Left ventricle myocardium superior (tissue), 1 donor: ENCODE measurements around the gene ZNF680. TPM values are rescaled to one million over a fixed set of nuclear protein-coding genes. Genes with fewer than 3 reads are reported as not detected.
"Not testable (repeated sequence)": the region's sequence is repeated elsewhere in the genome, so short reads cannot be mapped to it uniquely, and the experiment has no call there.

Experiments
- ATAC-seq: fragments of 200-7000 bp; cut with Tn5 transposase; one replicate; pipeline ENCODE4 v1.9.1; 2020; ENCODE audit warnings: mild to moderate bottlenecking, moderate library complexity
- DNase-seq: peaks from one replicate; pipeline ENCODE4 v3.0.0-alpha.2; 2020
- intact Hi-C: fragments of 100-400 bp; cut with micrococcal nuclease; formaldehyde crosslinking; loops from one replicate; pipeline ENCODE4 v1.11.0; 2022
- long read RNA-seq: library from polyadenylated mRNA; unstranded; transcript quantifications from one replicate; pipeline ENCODE4 v2.0.0, GENCODE V29; 2021
- total RNA-seq: library from RNA; stranded (reverse); fragmentation: NEBNext Ultra II Directional; extraction: Animal tissue kit (Norgen Biotek cat#: 25700); gene quantifications from one replicate; pipeline ENCODE4 v1.2.1, GENCODE V29; 2021
- donor health status: DM: no; HTN: yes; CAD: no; lungs with severe emphysema.

The ZNF680 gene
- total RNA-seq: 21.8 TPM
- long read RNA-seq, transcript ZNF680-201 (4 exons, 3,022 nt): major isoform, 19 of 53 reads
- long read RNA-seq, transcript ZNF680-202 (4 exons, 2,159 nt): minor isoform, 11 of 53 reads
- long read RNA-seq, partial matches to known transcripts: 12 of 53 reads
- long read RNA-seq, other reads (novel, unspliced or antisense): 9 of 53 reads

DNA sequence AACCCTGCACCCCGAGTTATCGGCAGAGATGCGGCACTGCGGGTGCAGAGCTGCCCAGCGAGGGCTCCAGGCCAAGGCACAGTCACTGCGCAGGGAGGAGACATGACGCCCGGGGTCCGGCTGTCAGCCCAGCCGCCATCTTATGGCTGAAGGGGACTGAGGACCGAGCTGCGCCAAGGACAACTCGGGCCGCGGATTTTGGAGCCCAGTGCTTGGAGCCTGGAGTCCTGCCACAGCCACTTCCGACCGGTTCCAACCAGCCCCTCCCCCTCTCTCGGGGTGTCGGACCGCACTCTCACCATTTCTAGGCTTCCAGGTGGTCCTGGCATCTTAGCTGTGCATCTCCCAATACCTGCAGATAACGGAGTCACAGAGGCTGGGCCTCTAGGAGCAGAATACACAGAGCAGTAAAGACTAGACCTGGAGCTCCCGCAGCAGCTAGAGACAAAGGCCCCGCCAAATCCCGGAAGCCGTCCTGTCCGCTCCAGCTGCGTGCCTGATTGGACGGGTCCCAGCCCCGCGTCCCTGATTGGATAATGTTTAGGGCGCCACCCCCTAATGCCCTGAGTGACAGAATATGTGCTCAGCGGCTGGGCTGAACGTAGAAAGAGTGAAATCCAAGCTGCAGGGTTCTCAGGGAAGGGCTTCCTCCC is at the start of gene ZNF680:
TSS of gene ZNF680 (minus strand) at position 446 of the 653 bp plus-strand sequence. CDS start at position 329, 117 bp downstream.
- intact Hi-C loops: no loop called here
- ATAC-seq (peak; percentile 96), DNase-seq (peak; percentile 96)

DNA sequence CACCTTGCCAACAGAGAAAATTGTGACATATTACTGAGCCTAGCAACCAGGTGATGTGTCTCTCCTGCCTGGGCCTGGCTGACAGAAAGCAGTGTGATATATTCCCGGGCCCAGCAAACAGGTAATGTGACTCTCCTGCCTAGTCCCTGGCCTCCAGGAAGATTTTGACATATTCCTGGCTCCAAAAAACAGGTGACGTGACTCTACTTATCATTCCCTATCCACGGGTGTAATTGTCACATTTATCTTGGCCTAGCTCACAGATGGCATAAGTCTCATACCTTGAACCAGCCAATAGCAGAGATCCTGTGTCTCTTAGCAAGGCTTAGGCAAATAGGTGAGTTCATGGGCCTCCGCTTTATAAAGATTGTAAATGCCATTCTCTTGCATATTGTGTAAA is 49.6 kb upstream of the ZNF680 start:
- DNase-seq (no peak), ATAC-seq (no peak)
- intact Hi-C loops: no loop called here

DNA sequence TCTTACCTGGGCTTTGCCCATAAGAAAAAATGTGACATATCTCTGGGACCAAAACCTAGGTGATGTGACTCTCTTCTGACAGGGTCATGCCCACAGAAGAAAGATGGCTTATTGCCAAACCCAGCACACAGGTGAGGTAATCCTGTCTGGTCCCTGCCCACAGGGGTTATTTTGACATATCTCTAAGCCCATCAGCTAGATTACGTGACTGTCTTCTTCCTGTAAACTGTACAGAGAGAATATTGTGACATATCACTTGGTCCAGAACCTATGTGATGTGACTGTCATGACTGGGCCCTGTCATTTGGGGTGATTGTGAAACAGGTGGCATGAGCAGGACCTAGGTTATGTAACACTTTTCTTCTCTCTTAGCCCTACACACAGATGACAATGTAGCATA is 48.8 kb upstream of the ZNF680 start:
- ATAC-seq (no peak), DNase-seq (no peak)
- intact Hi-C loops: no loop called here

- intact Hi-C loops: no loop called here
- ATAC-seq: no peak
- no peak for DNase-seq
Measured at GRCh38 chr7:64610997-64611396, 48.1 kb upstream of the ZNF680 start.

DNA sequence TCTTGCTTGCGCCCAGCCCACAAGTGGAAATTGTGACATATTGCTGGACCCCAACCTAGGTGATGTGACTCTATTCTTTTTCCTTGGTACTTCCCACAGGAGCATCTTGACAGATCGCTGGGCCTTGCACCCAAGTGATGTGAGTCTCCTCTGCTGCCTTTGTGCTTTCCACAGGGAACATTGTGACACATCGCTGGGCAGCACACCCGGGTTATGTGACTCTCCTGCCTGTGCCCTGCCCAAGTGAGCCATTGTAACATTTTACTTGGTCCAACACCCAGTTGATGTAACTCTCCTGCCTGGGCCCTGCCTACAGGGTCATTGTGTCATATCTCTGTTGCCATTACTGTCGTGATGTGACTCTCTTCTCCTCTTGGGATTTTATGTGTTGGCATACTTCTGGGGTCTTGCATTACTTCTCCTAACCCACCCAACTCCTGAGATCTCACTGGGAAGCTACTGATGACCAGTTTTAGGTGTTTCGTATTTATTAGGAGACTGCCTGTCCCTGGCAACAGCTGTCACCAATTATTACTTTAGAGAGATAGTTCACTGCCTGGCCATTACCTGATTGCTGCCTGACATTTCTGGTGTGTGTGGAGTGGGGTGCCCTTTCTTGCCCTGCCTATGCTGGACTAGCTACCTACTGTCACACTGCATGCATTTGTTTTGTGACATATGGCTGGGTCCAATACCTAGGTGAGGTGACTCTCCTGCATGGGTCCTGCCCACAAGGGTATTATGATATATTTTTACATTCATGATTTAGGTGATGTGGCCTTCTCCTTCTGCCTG is 45.4 kb upstream of the ZNF680 start:
- no peak for ATAC-seq
- intact Hi-C loops: no loop called here
- no peak for DNase-seq

GRCh38 chr7:64606385-64606784 is 43.5 kb upstream of the ZNF680 start:
- intact Hi-C loops: no loop called here
- ATAC-seq (no peak), DNase-seq (no peak)

- intact Hi-C loops: no loop called here
- DNase-seq (no peak), ATAC-seq (no peak)
Measured at GRCh38 chr7:64603271-64603670, 40.4 kb upstream of the ZNF680 start.

GRCh38 chr7:64602518-64602917 is 39.6 kb upstream of the ZNF680 start:
- ATAC-seq (peak; percentile 58), DNase-seq (no peak)
- intact Hi-C loops: no loop called here

DNA sequence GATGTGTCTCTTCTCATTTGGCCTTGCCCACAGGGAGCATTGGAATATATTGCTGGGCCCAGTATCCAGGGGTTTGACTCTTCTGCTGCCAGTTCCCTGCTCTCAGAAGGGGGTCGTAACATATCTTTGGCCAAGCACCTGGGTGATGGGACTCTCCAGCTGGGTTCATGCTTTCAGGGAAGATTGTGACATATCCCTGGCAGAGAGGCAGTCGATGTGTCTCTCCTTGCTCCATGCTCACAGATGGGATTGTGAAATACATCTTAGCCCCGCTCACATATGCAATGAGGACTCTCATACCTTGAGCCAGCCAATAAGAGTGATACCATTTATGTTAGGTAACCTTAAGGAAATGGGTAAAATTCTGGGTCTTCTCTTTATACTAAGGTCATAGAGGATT is 39.2 kb upstream of the ZNF680 start:
- DNase-seq (no peak), ATAC-seq (no peak)
- intact Hi-C loops: no loop called here

- no peak for ATAC-seq
- DNase-seq: no peak
- intact Hi-C loops: no loop called here
Measured at GRCh38 chr7:64599359-64599758, 36.5 kb upstream of the ZNF680 start.

DNA sequence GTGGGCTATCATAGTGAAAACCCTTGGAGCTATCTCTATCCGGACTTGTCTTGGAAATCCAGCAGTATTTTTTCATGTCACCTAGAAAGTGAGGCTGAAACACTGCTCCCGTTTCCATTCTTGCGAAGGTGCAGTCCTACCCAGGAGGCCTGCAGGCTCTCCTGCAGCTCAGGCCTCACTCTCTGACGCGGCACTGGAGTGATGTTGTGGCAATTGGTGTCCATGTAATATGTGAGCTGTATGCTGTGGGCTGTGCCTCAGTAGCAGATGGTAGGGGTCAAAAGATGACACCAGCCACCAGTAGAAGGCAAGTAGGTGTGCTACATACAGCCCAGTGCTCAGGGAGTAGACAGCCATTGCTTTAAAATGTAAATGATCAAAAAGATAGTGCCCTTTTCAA is 28.1 kb upstream of the ZNF680 start:
- intact Hi-C loops: no loop called here
- no peak for DNase-seq
- no peak for ATAC-seq

DNA sequence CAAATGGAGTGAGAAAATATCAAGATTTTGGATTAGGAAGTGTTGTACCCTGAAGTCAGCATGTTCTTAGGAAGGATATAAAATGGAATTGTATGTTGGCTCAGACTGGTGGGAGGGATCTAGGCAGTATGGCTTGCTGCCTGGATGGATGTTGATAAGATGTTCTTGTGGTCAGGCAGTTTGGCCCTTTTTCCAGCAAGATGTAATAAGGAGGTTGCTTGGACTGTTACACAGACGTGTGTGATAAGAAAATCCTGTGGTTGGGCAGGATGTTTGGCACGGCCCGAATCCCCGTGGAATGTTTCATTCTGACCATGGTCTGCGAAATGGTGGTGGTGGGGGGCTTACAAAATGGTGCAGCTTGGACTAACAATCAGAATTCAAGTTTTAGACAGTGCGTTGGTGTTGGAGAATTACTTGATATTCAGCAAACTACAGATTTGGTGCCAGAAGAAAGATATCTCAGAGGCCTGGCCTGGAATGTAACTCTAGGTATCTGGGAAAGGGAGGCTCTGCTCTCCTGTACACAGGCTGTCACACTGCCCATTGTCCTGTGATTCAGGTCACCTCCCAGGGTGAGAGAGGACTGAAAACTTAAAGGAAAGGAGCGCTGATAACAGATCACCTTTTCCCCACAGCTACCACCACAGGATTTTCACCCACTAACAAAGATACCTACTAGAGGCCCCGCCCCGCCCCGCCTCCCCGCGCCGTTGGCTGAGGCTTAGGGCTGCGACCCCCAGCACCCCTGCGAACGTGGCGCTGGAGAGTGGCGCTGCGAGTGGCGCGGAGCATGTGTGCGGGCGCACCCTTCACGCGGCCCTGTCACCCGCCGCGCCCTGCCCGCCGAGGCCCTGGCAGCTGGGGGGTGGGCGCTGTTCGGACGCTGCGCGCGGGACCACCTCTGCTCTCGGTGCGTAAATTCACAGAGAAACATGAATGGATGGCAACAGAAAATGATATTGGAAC is 19.3 kb upstream of the ZNF680 start:
- intact Hi-C loops: no loop called here
- ATAC-seq (peak; percentile 92), DNase-seq (peak; percentile 43)

DNA sequence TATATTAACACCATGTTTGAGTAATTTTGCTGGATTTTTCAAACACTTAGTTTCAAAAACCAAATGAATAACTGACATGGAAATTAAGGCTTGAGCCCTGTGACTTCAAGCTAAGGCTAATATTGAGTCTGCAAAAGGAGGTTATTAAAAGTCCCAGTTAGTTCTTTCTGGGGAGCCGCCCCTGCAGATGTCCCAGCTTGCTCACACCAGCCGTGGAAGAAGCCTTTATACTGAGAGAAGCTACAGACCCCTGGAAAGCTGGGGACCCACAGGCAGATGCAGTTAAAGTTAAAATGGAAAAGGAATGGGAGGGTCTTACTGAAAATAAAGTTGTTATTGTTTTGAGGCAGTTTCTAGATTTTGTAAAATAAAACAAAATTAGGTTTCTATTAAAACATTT is 18.5 kb upstream of the ZNF680 start:
- intact Hi-C loops: no loop called here
- ATAC-seq (no peak), DNase-seq (no peak)

GRCh38 chr7:64574540-64575099 is 11.7 kb upstream of the ZNF680 start:
- ATAC-seq (peak; percentile 95), DNase-seq (peak; percentile 79)
- intact Hi-C loops: no loop called here

- intact Hi-C loops, ATAC-seq, DNase-seq: not testable (repeated sequence)
Measured at GRCh38 chr7:64570284-64570605, 7.4 kb upstream of the ZNF680 start.

DNA sequence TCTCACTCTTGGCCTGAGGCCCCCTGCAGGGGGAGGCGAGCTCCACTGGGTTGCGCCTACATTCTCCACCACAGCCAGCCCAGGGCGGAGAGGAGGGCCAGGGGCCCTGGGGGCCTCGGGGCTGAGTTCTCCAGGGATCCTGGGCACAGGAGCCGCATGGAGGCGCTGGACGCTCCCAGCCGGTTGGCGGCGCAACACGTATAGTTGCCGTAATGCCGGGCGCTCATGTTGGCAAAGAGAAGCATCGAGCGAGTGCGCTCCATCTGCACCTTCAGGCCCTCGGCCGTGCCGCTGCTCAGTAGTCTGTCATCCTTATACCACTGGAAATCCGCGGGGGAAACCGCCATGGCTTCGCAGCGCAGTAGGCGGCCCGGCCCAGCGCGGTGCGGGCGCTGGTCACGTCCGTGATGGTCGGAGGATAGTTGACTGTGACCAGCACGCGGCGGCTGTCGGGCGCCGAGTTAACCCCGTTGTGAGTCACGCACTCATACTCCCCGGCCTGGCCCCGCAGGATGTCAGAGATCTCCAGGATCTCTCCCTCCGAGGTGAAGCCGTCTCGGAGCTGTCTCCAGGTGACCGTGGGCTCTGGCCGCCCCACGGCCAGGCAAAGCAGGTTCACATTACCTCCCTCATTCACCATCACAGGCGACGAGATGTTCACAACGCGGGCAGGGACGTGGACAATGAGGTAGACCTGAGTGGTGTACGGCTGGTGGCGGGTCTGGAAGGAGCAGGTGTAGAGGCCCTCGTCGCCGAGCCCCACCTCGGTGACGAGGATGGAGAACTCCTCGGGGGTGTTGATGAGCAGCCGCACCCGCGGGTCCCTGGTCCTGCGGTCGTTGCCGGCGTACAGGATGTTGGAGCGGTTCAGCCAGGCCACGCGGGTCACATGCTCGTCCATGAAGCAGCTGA is 6.8 kb upstream of the ZNF680 start:
- intact Hi-C loops: not testable (repeated sequence)
- DNase-seq (peak; percentile 55), ATAC-seq (peak; percentile 77)

GRCh38 chr7:64562256-64562625 is 630 bp downstream of the ZNF680 start:
- intact Hi-C loops: no loop called here
- no peak for DNase-seq
- no peak for ATAC-seq

DNA sequence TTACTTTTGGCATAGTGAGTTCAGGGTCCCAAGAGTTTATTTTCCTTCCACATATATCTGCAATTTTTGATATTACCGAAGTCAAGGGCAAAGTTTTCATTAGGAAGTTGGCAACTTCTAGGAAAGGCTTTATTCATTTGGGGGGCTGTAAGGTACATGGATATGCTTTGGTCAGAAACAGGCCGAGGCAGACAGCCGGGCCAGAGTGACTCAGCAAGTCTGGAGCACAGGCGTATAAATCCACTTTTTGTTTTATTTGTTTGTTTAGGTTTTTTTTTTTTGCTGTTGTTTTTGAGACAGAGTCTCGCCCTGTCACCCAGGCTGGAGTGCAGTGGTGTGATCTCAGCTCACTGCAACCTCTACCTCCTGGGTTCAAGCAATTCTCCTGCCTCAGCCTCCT is 3.7 kb downstream of the ZNF680 start:
- intact Hi-C loops: no loop called here
- DNase-seq (peak; percentile 49), ATAC-seq (peak; percentile 22)
